NT2/D1 (cell line): Measurements from ENCODE around the gene GPR4.

Experiments used
- DNase-seq: peaks from one replicate; pipeline ENCODE4 v3.0.0-alpha.2; 2011; ENCODE audit warnings: low read depth, low spot score
- H3K27me3 ChIP-seq: 2 replicates; pipeline ENCODE4 v1.6.0; 2011; ENCODE audit warnings: mild to moderate bottlenecking; ENCODE audit not compliant: insufficient read length, insufficient read depth
- H3K36me3 ChIP-seq: 2 replicates; pipeline ENCODE4 v1.6.1; 2011; ENCODE audit warnings: mild to moderate bottlenecking, low read length, mixed read lengths; ENCODE audit not compliant: insufficient read depth, insufficient read length
- H3K4me1 ChIP-seq: 2 replicates; pipeline ENCODE4 v1.5.1; 2011; ENCODE audit not compliant: insufficient read depth, insufficient read length
- H3K4me3 ChIP-seq: 2 replicates; pipeline ENCODE4 v1.5.1; 2011; ENCODE audit warnings: low read depth; ENCODE audit not compliant: insufficient read length
- H3K9ac ChIP-seq: 2 replicates; pipeline ENCODE4 v1.6.0; 2011; ENCODE audit warnings: low read depth; ENCODE audit not compliant: insufficient read length
- H3K9me3 ChIP-seq: 2 replicates; pipeline ENCODE4 v1.5.1; 2011; ENCODE audit warnings: mild to moderate bottlenecking, low read length; ENCODE audit not compliant: insufficient read depth
- SUZ12 ChIP-seq: IDR thresholded peaks from 2 replicates; pipeline ENCODE4 v1.6.1; 2011; ENCODE audit not compliant: insufficient read length, insufficient read depth; ENCODE audit errors: extremely low read depth
- YY1 ChIP-seq: IDR thresholded peaks from 2 replicates; pipeline ENCODE4 v1.6.1; 2011; ENCODE audit not compliant: insufficient read length, insufficient read depth
- ZNF274 ChIP-seq: IDR thresholded peaks from 2 replicates; pipeline ENCODE4 v1.6.1; 2011; ENCODE audit warnings: mild to moderate bottlenecking, low read depth, low read length

The GPR4 gene

DNA sequence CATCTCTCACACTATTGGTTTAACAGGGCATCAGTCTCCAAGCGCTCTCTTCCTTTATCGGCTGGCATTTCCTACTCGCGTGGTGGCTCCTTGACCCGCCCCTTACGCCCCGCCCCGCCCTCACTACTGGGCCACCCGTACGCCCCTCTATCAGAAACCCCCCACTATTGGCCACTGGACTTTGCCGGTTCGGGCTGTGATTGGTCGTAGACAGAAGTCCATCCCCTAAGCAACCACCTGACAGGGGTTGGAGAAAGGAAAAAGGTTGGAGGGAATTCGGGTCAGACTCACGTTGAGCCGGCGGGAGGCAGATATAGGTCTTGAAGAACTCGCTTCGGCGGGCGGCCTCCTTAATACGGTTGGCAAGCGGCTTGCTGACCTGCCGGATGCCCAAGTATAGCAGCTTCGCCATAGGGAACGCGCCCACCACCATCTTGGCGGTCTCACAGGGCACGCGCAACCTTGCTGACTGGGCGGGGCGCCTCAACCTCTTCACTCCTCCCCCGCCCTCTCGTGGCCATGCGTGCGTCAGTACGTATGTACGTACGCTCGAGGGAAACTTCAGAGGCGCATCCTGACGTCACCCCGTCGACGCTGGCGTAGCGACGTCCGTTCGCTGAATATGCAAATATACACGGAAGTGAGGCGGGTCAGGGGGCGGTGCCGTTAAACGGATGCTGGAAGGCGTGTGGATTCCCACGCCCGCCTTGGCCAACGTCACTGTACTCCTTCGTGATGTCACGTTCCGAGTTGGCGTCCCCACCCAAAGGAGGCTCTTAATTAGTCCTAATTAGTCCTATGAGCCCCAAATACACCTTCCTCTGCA, 17.5 kb downstream of the GPR4 start, which contains the start of gene OPA3:
Gene OPA3 (minus strand): TSS at position 471 of the 826 bp plus-strand sequence. CDS start 38 bp downstream, at position 433.
- H3K4me3 ChIP-seq = peak within 1 kb of the TSS; percentile 86
- peak; percentile 98 for DNase-seq
- H3K27me3 ChIP-seq = no peaks in the 10 kb centered on the region
- no peaks in the 10 kb centered on the region for H3K4me1 ChIP-seq
- H3K9ac ChIP-seq = peak within 1 kb of the TSS; percentile 93
- H3K9me3 ChIP-seq = no peaks in the 10 kb centered on the region
- H3K36me3 ChIP-seq = peaks cover 4% of the 10 kb centered on the region
- TF ChIP-seq YY1 (no peak), ZNF274 (no peak), SUZ12 (no peak)

DNA sequence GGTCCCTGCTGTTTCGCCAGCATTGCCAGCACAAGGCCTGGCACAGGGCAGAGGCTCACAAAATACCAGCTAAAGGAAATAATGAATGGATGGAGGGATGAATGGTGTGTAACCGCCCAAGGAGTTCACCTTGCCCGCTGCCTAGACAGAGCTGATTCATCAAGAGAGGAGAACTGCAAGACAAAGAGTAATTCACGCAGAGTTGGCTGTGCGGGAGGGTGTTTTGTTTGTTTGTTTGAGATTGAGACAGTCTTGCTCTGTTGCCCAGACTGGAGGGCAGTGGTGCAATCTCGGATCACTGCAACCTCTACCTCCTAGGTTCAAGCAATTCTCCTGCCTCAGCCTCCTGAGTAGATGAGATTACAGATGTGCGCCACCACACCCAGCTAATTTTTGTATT, 20.4 kb downstream of the GPR4 start:
- Histone ChIP-seq H3K9me3 (no peaks in the 10 kb centered on the region), H3K36me3 (peaks cover 4% of the 10 kb centered on the region), H3K4me3 (no peak overlapping the region), H3K4me1 (peaks cover 2% of the 10 kb centered on the region), H3K27me3 (no peaks in the 10 kb centered on the region), H3K9ac (no peak overlapping the region)
- DNase-seq = no peak
- TF ChIP-seq SUZ12 (no peak), ZNF274 (no peak), YY1 (no peak)

DNA sequence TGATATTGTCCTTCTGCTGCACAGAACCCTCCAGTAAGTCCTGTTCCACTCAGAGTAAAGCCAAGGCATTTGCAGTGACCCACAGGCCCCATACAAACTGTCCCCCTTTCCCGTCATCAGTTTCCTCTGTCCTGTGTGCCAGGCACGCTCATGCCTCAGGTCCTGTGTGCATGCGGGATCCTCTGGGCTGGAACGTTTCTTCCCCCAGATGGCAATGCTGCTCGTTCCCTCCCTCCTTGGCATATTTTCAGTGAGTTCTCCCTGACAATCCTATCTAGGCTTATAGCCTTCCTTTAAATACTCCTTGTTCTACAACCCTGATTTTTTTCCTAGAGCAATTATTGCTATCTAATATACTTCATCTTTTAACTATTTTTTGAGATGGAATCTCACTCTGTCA, 23.2 kb downstream of the GPR4 start:
- H3K9me3 ChIP-seq = no peaks in the 10 kb centered on the region
- H3K9ac ChIP-seq = no peak overlapping the region
- TF ChIP-seq SUZ12 (no peak), ZNF274 (no peak), YY1 (no peak)
- no peak for DNase-seq
- peaks cover 3% of the 10 kb centered on the region for H3K4me1 ChIP-seq
- peaks cover 4% of the 10 kb centered on the region for H3K36me3 ChIP-seq
- H3K4me3 ChIP-seq = no peak overlapping the region
- no peaks in the 10 kb centered on the region for H3K27me3 ChIP-seq

DNA sequence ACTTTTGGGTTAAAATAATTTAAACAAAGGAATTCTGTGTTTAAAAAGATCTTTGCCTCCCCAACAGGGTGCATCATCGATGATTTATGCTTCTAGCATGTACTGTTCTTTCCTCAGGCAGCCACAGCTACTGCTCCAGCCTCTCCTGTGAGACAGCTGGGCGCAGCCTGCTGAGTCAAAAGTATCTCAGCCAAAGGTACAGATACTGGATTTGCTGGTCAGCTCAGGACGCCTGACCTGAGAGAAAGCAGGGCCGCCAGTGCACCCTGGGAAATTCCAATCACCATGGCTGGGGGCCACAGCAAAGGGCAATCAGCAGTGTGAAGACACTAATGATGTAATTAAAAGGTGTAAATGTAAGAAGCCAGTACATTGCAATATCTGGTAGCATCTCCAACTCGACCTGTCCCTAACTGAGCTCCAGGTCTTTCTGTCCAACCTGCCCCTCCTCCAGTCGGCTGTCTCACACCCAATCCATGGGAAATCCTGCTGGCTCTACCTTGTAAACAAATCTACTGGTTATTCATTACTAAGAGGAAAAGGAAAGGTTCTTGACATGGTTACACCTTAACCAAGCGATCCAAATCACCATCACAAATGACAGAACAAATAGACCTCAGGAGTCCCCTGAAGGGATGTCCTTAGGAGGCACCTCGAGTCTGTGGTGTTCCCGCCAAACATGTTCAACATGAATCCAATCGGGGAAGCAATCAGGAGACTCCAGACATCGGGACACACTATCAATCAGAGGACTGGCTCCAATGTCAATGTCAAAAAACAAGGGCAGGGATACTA, 24.7 kb downstream of the GPR4 start:
- peaks cover 3% of the 10 kb centered on the region for H3K4me1 ChIP-seq
- H3K36me3 ChIP-seq = peaks cover 4% of the 10 kb centered on the region
- no peaks in the 10 kb centered on the region for H3K27me3 ChIP-seq
- no peak for DNase-seq
- no peak overlapping the region for H3K9ac ChIP-seq
- no peaks in the 10 kb centered on the region for H3K9me3 ChIP-seq
- TF ChIP-seq ZNF274 (no peak), SUZ12 (no peak), YY1 (no peak)
- no peak overlapping the region for H3K4me3 ChIP-seq

DNA sequence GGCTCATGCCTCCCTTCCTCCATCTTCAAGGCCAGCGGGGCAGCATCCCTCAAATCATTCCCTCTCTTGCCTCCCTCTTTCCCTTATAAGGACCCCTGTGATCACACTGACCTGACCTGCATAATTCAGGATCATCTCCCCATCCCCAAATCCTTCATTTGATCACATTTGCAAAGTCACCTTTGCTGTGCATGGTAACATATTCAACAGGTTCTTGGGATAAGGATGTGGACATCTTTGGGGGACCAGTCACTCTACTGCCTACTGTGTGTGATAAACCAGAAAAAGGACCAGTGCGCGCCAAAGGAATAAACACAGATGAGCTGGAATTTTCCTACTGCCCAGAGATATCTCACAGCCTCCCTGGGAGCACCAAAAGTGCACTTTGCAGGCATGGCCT, 25.3 kb downstream of the GPR4 start:
- Histone ChIP-seq H3K4me3 (no peak overlapping the region), H3K4me1 (peaks cover 3% of the 10 kb centered on the region), H3K36me3 (peaks cover 4% of the 10 kb centered on the region), H3K9ac (no peak overlapping the region), H3K9me3 (no peaks in the 10 kb centered on the region; the same call in 1 of the 2 replicates), H3K27me3 (no peaks in the 10 kb centered on the region)
- no peak for DNase-seq
- TF ChIP-seq SUZ12 (no peak), YY1 (no peak), ZNF274 (no peak)

DNA sequence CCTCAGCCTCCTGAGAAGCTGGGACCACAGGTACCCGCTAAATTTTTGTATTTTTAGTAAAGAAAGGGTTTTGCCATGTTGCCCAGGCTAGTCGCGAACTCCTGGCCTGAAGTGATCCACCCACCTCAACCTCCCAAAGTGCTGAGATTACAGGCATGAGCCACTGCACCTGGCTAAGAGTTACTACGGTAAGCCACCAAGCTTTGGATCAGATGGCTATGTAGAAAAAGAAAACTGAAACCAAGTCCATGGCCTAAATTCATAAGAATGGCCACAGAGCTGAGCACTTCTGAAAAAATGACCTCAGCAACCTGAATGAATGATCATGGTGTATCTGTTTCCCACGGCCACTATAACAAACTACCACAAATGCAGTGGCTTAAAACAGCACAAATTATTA, 26.8 kb downstream of the GPR4 start:
- H3K27me3 ChIP-seq = no peaks in the 10 kb centered on the region
- no peak for DNase-seq
- peaks cover 3% of the 10 kb centered on the region for H3K4me1 ChIP-seq
- TF ChIP-seq SUZ12 = no peak
- no peak for TF ChIP-seq YY1
- TF ChIP-seq ZNF274 = no peak
- no peaks in the 10 kb centered on the region; the same call in 1 of the 2 replicates for H3K9me3 ChIP-seq
- no peak overlapping the region for H3K9ac ChIP-seq
- no peak overlapping the region for H3K4me3 ChIP-seq
- H3K36me3 ChIP-seq = no peaks in the 10 kb centered on the region

DNA sequence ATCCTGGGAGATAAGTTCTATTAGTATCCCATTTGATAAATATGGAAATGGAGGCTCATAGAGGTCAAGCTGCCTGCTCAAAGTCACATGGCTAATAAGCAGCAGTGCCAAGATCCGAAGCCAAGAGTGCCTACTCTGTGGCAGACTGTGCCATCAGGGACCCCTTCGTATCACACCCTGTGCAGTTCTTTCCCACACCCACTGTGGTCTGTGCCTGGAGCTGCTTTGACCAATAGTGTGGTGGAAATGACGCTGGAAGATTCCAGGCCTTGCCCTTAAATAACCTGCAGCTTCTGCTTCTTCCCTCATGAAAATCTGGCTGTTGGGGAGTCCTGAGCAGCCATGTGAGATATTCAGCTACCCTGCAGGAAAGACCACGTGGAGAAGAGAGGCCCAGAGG, 27.5 kb downstream of the GPR4 start:
- no peak for DNase-seq
- Histone ChIP-seq H3K4me1 (peaks cover 3% of the 10 kb centered on the region), H3K9me3 (no peaks in the 10 kb centered on the region; the same call in 1 of the 2 replicates), H3K36me3 (peaks cover under 1% of the 10 kb centered on the region), H3K9ac (no peak overlapping the region), H3K27me3 (no peaks in the 10 kb centered on the region), H3K4me3 (no peak overlapping the region)
- no peak for TF ChIP-seq YY1
- TF ChIP-seq SUZ12 = no peak
- TF ChIP-seq ZNF274 = no peak
